Stimulated activated CD4-positive, alpha-beta T cell treated with anti-CD3 and anti-CD28 coated beads, Interleukin-2, amount 100 ng/mL, for 24 hours (primary cell): Measurements from ENCODE around the gene CAPN10.
"Not testable (repeated sequence)": the region's sequence is repeated elsewhere in the genome, so short reads cannot be mapped to it uniquely, and the experiment has no call there.

Experiments used
- DNase-seq, 2 donors: peaks; one replicate each; pipeline ENCODE4 v3.0.0-alpha.2; 2020

Gene CAPN10

GRCh38 chr2:240604291-240604938 lies 17.9 kb downstream of the CAPN10 start:
- DNase-seq = no peak

- no peak for DNase-seq
Measured at GRCh38 chr2:240604939-240605716, 18.6 kb downstream of the CAPN10 start.

- no peak for DNase-seq
Measured at GRCh38 chr2:240605867-240606743, 19.6 kb downstream of the CAPN10 start.

- peak in 1 of 2 donors; percentile 0 for DNase-seq
Measured at GRCh38 chr2:240611601-240612210, 25.2 kb downstream of the CAPN10 start.

- DNase-seq = no peak
Measured at GRCh38 chr2:240613781-240614180, 27.2 kb downstream of the CAPN10 start.

- DNase-seq = no peak
Measured at GRCh38 chr2:240614391-240614790, 27.9 kb downstream of the CAPN10 start.

GRCh38 chr2:240615396-240615795 lies 28.9 kb downstream of the CAPN10 start:
- DNase-seq = no peak

- DNase-seq = no peak
Measured at GRCh38 chr2:240615820-240616547, 29.4 kb downstream of the CAPN10 start.

GRCh38 chr2:240616860-240617666 lies 30.5 kb downstream of the CAPN10 start:
- not testable (repeated sequence) for DNase-seq

- DNase-seq = no peak
Measured at GRCh38 chr2:240618776-240619175, 32.2 kb downstream of the CAPN10 start.

GRCh38 chr2:240619506-240620148 lies 33.1 kb downstream of the CAPN10 start:
- DNase-seq = no peak

- DNase-seq = no peak
Measured at GRCh38 chr2:240620149-240620731, 33.7 kb downstream of the CAPN10 start.

- DNase-seq = no peak
Measured at GRCh38 chr2:240620859-240621258, 34.3 kb downstream of the CAPN10 start.

- no peak for DNase-seq
Measured at GRCh38 chr2:240622060-240622411, 35.5 kb downstream of the CAPN10 start.

GRCh38 chr2:240622531-240623235 lies 36.1 kb downstream of the CAPN10 start:
- peak in 1 of 2 donors; percentile 63 for DNase-seq

- peak in 1 of 2 donors; percentile 19 for DNase-seq
Measured at GRCh38 chr2:240623531-240624010, 37.0 kb downstream of the CAPN10 start.

- peak in 1 of 2 donors; percentile 12 for DNase-seq
Measured at GRCh38 chr2:240624011-240624949, 37.7 kb downstream of the CAPN10 start.

- DNase-seq = peak; percentile 67 to 83
Measured at GRCh38 chr2:240624950-240625621, 38.6 kb downstream of the CAPN10 start, which contains the start of gene GPR35. Gene GPR35 (plus strand): TSS chr2:240625480. CDS start chr2:240629953, 4,473 bp downstream.
